PC-3 (cell line): ENCODE data around the gene ERI3.

Experiments used
- CTCF ChIP-seq: fragments of 300-600 bp; sonication (generic); conservative IDR thresholded peaks from 2 replicates; pipeline ENCODE4 v1.5.1; 2017; ENCODE audit warnings: antibody characterized with exemption, low read depth, mild to moderate bottlenecking, low read length
- EZH2phosphoT487 ChIP-seq: fragments of 300-600 bp; sonication (generic); IDR thresholded peaks from 2 replicates; pipeline ENCODE4 v1.6.1; 2018; ENCODE audit warnings: mild to moderate bottlenecking, antibody characterized with exemption, low read length, borderline replicate concordance

- TF ChIP-seq EZH2phosphoT487 (no peak), CTCF (no peak)
Observed at GRCh38 chr1:44290250-44291094, 64.6 kb downstream of the ERI3 start.
